HEK293 (cell line): Measurements from ENCODE around the gene CDH10.

Experiments
- YY1 ChIP-seq: fragments of 450-650 bp; formaldehyde crosslinking; IDR thresholded peaks from 2 replicates; pipeline ENCODE4 v1.5.1; 2018; ENCODE audit warnings: missing biosample characterization, missing genetic modification characterization
- ZNF114 ChIP-seq: fragments of 450-650 bp; formaldehyde crosslinking; IDR thresholded peaks from 2 replicates; pipeline ENCODE4 v1.5.0; 2017; ENCODE audit warnings: missing biosample characterization, missing genetic modification characterization
- ZNF24 ChIP-seq: fragments of 450-650 bp; formaldehyde crosslinking; IDR thresholded peaks from 2 replicates; pipeline ENCODE4 v1.5.1; 2016; ENCODE audit warnings: missing biosample characterization, missing genetic modification characterization
- ZNF274 ChIP-seq, 2 experiments: fragments of 200-500 bp in 1 of 2; fragments of 450-650 bp in 1 of 2; sonication (Bioruptor generic) in 1 of 2; formaldehyde crosslinking in 1 of 2; IDR thresholded peaks; 2 replicates each; pipeline versions ENCODE4 v1.5.1 to v1.6.1; 2014 to 2016; ENCODE audit warnings: borderline replicate concordance in 1 of 2, inconsistent platforms in 1 of 2, low read length in 1 of 2, missing biosample characterization in 1 of 2, missing genetic modification characterization in 1 of 2
- TF ChIP-seq, protein P1 (sequence below): fragments of 450-650 bp; formaldehyde crosslinking; IDR thresholded peaks from 2 replicates; pipeline ENCODE4 v1.5.1; 2016; ENCODE audit warnings: missing biosample characterization, missing genetic modification characterization

DNA sequence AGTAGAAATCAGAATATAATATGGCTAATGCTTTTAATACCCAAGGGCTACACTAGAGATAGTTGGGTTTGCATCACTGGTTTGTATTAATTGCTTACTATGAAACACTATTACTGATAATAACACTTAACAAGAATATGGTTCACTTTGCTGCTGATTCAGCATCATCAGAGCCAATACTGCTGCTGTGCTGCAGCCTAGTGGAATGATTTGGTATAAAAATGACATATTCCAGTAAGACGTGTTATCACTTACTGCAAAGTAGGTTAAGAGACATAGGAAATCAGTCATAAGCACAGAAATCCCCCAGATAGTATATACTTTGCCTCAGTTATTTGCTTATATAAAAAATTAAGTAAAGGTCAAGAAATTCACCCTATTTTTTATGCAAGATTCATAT is 2.8 kb downstream of the CDH10 start:
- no peak for TF ChIP-seq ZNF274 (IDR thresholded peaks at IDR 0.05; ENCODE audit: low read length)
- no peak for TF ChIP-seq ZNF274 (tag by site-specific recombination; IDR thresholded peaks at IDR 0.05; ENCODE audit: borderline replicate concordance)
- TF ChIP-seq, protein P1, sequence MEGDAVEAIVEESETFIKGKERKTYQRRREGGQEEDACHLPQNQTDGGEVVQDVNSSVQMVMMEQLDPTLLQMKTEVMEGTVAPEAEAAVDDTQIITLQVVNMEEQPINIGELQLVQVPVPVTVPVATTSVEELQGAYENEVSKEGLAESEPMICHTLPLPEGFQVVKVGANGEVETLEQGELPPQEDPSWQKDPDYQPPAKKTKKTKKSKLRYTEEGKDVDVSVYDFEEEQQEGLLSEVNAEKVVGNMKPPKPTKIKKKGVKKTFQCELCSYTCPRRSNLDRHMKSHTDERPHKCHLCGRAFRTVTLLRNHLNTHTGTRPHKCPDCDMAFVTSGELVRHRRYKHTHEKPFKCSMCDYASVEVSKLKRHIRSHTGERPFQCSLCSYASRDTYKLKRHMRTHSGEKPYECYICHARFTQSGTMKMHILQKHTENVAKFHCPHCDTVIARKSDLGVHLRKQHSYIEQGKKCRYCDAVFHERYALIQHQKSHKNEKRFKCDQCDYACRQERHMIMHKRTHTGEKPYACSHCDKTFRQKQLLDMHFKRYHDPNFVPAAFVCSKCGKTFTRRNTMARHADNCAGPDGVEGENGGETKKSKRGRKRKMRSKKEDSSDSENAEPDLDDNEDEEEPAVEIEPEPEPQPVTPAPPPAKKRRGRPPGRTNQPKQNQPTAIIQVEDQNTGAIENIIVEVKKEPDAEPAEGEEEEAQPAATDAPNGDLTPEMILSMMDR (tag by site-specific recombination): no peak
- TF ChIP-seq ZNF24 (tag by site-specific recombination): no peak
- no peak for TF ChIP-seq ZNF114
- TF ChIP-seq YY1: no peak
